ENCODE results near the gene MBNL2.

DNA sequence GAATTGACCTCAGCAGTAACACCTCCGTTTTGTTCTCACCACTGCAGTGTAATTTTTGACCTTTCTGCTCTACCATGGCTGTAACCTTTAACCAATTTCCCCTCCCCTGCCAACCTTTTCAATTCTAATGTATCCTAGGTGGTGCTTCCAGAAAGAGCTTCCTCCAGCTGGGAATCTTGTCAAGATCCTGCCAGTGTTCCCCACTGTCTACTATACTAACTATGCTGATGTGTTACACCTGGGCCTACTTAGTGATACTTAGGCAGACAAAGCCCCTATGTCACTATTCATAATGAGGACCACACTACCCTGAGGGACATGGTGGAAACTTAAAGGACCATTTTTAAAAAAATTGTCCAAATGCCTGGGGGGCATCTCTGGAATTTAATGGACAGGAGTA lies 41.0 kb downstream of the MBNL2 start:
- TF ChIP-seq, protein P1, sequence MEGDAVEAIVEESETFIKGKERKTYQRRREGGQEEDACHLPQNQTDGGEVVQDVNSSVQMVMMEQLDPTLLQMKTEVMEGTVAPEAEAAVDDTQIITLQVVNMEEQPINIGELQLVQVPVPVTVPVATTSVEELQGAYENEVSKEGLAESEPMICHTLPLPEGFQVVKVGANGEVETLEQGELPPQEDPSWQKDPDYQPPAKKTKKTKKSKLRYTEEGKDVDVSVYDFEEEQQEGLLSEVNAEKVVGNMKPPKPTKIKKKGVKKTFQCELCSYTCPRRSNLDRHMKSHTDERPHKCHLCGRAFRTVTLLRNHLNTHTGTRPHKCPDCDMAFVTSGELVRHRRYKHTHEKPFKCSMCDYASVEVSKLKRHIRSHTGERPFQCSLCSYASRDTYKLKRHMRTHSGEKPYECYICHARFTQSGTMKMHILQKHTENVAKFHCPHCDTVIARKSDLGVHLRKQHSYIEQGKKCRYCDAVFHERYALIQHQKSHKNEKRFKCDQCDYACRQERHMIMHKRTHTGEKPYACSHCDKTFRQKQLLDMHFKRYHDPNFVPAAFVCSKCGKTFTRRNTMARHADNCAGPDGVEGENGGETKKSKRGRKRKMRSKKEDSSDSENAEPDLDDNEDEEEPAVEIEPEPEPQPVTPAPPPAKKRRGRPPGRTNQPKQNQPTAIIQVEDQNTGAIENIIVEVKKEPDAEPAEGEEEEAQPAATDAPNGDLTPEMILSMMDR (IDR thresholded peaks at IDR 0.05; ENCODE audit: insufficient read depth, low read length, poor library complexity, severe bottlenecking): no peak
- no peak for TF ChIP-seq EZH2phosphoT487 (conservative IDR thresholded peaks at IDR 0.05; ENCODE audit: low read length)
